Heart right ventricle (tissue), 16 donors: ENCODE data around the gene ROCK1. TPM values are rescaled to one million over a fixed set of nuclear protein-coding genes. Genes with fewer than 3 reads are reported as not detected.

Experiments used
- ATAC-seq, 8 donors: fragments of 200-7000 bp; cut with Tn5 transposase; one replicate each; pipeline ENCODE4 v1.9.1; 2020; ENCODE audit warnings: mild to moderate bottlenecking in 8 of 8, moderate library complexity in 8 of 8, moderate number of reproducible peaks in 1 of 8
- DNase-seq, 2 donors: peaks; one replicate each; pipeline ENCODE4 v3.0.0-alpha.2; 2020
- H3K27ac ChIP-seq, 10 donors: fragments of 200-600 bp; sonication (generic) in 2 of 10; one replicate each; pipeline versions ENCODE4 v1.5.0 to v1.8.0; 2020 to 2022; ENCODE audit warnings: mild to moderate bottlenecking in 3 of 10
- H3K27me3 ChIP-seq, 7 donors: fragments of 200-600 bp; one replicate each; pipeline ENCODE4 v1.8.0; 2021 to 2022; ENCODE audit warnings: mild to moderate bottlenecking in 2 of 7
- H3K36me3 ChIP-seq, 9 donors: fragments of 200-600 bp; sonication (generic) in 1 of 9; one replicate each; pipeline versions ENCODE4 v1.5.0 to v1.8.0; 2020 to 2022; ENCODE audit warnings: mild to moderate bottlenecking in 2 of 9
- H3K4me1 ChIP-seq, 9 donors: fragments of 200-600 bp; sonication (generic) in 1 of 9; one replicate each; pipeline versions ENCODE4 v1.5.0 to v1.8.0; 2020 to 2022; ENCODE audit warnings: mild to moderate bottlenecking in 4 of 9
- H3K4me3 ChIP-seq, 10 donors: fragments of 200-600 bp; sonication (generic) in 2 of 10; one replicate each; pipeline versions ENCODE4 v1.5.0 to v1.8.0; 2020 to 2022; ENCODE audit warnings: mild to moderate bottlenecking in 7 of 10, moderate library complexity in 2 of 10
- H3K9me3 ChIP-seq, 11 donors: fragments of 200-600 bp in 10 of 11; sonication (generic) in 2 of 11; one replicate each; pipeline versions ENCODE4 v1.5.0 to v1.8.0; 2013 to 2022; ENCODE audit warnings: mild to moderate bottlenecking in 2 of 11, control low read depth in 1 of 11, moderate library complexity in 1 of 11
- CTCF ChIP-seq, 9 donors: fragments of 200-600 bp; sonication (generic) in 2 of 9; IDR thresholded peaks; one replicate each; pipeline versions ENCODE4 v1.5.0 to v1.8.0; 2021 to 2022; ENCODE audit warnings: antibody characterized with exemption in 9 of 9, mild to moderate bottlenecking in 5 of 9, moderate library complexity in 1 of 9
- WGBS, 2 donors: extraction: QIAGEN DNeasy Blood & Tissue Kit; methylation state at CpG; one replicate each; pipeline ENCODE4 v1.1.7; 2013; ENCODE audit warnings: inconsistent platforms in 1 of 2; 5-methylcytosine and 5-hydroxymethylcytosine counted together
- intact Hi-C, 10 donors: fragments of 100-400 bp; cut with DNase I; formaldehyde crosslinking; loops; one replicate each; pipeline versions ENCODE4 v1.11.1 to v1.14.2; 2022
- polyA plus RNA-seq, 2 donors: library from polyadenylated mRNA; stranded (reverse); fragments of 200-250 nt; gene quantifications; one replicate each; pipeline ENCODE4 v1.2.3, GENCODE V29; 2013
- total RNA-seq, 10 donors: library from RNA; stranded (reverse); fragmentation: NEBNext Ultra II Directional in 3 of 10; extraction: Animal tissue kit (Norgen Biotek cat#: 25700) in 3 of 10; gene quantifications; one replicate each; pipeline versions ENCODE4 v1.2.1 to v1.2.4, GENCODE V29; 2021 to 2023
- donor health status: Arrhythmogenic right ventricular cardiomyopathy.
- donor health status: ischemic (EF 13 %, LVEDD 7.1; RV severe dilation, severe dysfunction).
- donor health status: healthy with polysubstance abuse.
- donor health status: DM: no; HTN: yes; CAD: no.
- donor health status: DM: no; HTN: no; CAD: no.
- donor health status: ischemic (EF 25% LVEDD 6.9; RV normal size, moderate dysfunction).
- donor health status: ischemic (EF 25% LVEDD 5.7; RV mildly dilated, moderate dysfunction).
- donor health status: healthy.
- donor health status: DM: yes; HTN: yes; CAD: no.
- donor health status: Ischemic cardiomyopathy.
- donor health status: ischemic (EF 35%, LVEDD 5.7; RV mildly dilated, moderate dysfunction).
- donor health status: nonischemic (EF 11% LVEDD 7.7; RV severe dilation, severe dysfunction).
- donor health status: DM: yes; HTN: yes; CAD: no.
- donor health status: PGD.
- donor health status: ischemic (EF 29% LVEDD 5.4; RV normal size, mild dysfunction).
- donor health status: nonischemic (EF 23%, LVEDD 6.1; RV moderate dilation, normal function).

The ROCK1 gene
- total and polyA plus RNA-seq, 12 donors, result 12.5 to 44.1 (median 35.1) TPM

DNA sequence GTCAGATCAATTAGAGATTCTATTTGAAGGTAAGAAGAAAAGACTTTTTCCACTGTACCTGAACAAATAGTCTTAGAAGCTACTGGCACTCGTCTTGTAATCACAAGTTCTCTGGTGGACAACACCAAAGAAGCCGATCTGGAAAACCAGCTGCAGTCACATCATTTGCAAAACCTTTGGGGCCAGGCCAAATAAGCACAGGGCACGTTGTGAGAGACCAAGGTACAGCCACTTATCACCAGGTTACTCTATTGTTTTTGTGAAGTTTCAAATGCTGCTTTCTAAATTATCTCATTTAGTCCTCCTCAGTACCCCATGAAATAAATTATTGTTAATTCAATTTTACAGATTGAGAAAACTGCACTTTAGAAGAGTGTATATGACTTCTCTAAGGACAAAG is 18.5 kb downstream of the ROCK1 start:
- intact Hi-C loops, result no loop called here
- H3K27ac ChIP-seq, result no peak overlapping the region
- no peak overlapping the region for H3K4me3 ChIP-seq
- DNase-seq (no peak), ATAC-seq (no peak)
- TF ChIP-seq CTCF (IDR thresholded peaks at IDR 0.05), result no peak
- peaks cover 0 to 30% (median 10%) of the 10 kb centered on the region in 9 donors for H3K4me1 ChIP-seq
- no peaks in the 10 kb centered on the region for H3K27me3 ChIP-seq
- WGBS, 2 donors, result 76 to 82% methylated on average over 3 of the region's 3 CpGs
- H3K9me3 ChIP-seq, result no peaks in the 10 kb centered on the region
- no peaks in the 10 kb centered on the region for H3K36me3 ChIP-seq

DNA sequence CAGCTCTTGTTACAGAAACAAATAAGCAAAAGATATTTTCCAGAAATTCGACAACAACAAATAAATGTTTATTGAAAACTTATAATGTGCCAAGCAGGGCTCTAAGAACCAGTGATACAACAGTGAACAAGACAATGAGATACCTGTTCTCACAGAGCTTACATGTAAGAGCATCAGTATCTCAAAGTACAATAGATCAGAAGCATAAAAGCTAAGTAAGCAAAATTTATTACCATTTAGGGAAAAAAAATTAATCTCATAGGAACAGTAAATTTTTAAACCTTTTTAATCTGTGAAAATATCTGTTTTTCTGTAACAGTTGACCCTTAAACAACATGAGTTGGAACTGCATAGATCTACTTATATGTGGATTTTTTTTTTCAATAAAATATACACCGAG is 20.9 kb downstream of the ROCK1 start:
- intact Hi-C loops, result no loop called here
- Histone ChIP-seq H3K9me3 (peaks cover 0 to 11% (median 0%) of the 10 kb centered on the region in 11 donors), H3K4me1 (peaks cover 0 to 18% (median 2%) of the 10 kb centered on the region in 9 donors), H3K27me3 (no peaks in the 10 kb centered on the region), H3K36me3 (no peaks in the 10 kb centered on the region), H3K27ac (no peak overlapping the region), H3K4me3 (no peak overlapping the region)
- DNase-seq (no peak), ATAC-seq (no peak)
- 96 to 99% methylated on average over 2 of the region's 2 CpGs for WGBS, 2 donors
- TF ChIP-seq CTCF (IDR thresholded peaks at IDR 0.05), result no peak

DNA sequence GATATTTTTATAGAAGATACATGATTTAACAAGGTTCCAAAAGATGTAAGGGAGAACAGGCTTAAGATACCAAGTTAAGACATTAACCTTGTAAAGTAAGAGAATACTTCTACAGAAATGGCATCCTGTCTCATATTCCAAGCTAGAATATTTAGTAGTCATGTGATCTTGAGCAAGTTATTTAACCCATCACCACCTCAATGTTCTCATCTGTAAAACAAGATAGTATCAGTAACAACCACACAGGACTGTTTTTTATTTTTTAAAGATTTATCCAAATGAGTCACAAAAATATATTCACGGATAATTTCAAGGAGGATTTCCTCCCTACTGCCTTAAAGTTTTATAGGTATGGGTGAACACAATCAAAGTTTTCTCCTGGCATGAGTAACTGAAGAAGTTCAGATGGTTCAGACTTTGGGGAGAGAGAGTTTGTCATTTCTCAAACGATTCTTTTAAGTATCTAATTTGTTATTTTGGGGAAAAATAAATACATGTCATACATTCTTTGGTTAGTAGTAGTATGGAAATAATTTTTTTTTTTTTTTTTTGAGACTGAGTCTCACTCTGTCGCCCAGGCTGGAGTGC is 25.9 kb downstream of the ROCK1 start:
- Histone ChIP-seq H3K4me3 (no peak overlapping the region), H3K9me3 (peaks cover 0 to 40% (median 9%) of the 10 kb centered on the region in 11 donors), H3K36me3 (no peaks in the 10 kb centered on the region), H3K27ac (no peak overlapping the region), H3K4me1 (peaks cover 0 to 15% (median 0%) of the 10 kb centered on the region in 9 donors), H3K27me3 (no peaks in the 10 kb centered on the region)
- intact Hi-C loops, result loop anchor here in 1 of 10 donors (5.0 kb wide), 1 partner anchor 33 kb away; no protein-coding TSS in a partner anchor
- DNase-seq, result no peak
- TF ChIP-seq CTCF (IDR thresholded peaks at IDR 0.05), result no peak
- 86 to 89% methylated on average over 3 of the region's 3 CpGs for WGBS, 2 donors
- ATAC-seq, result no peak

- no peaks in the 10 kb centered on the region for H3K27me3 ChIP-seq
- TF ChIP-seq CTCF (IDR thresholded peaks at IDR 0.05), result no peak
- H3K27ac ChIP-seq, result no peak overlapping the region
- peaks cover 0 to 16% (median 0%) of the 10 kb centered on the region in 9 donors for H3K4me1 ChIP-seq
- WGBS, 2 donors, result 93 to 97% methylated on average over 3 of the region's 3 CpGs
- intact Hi-C loops, result loop anchor here in 1 of 10 donors (5.0 kb wide), 1 partner anchor 32 kb away; no protein-coding TSS in a partner anchor
- ATAC-seq, result no peak
- H3K36me3 ChIP-seq, result no peaks in the 10 kb centered on the region
- H3K9me3 ChIP-seq, result peaks cover 0 to 48% (median 10%) of the 10 kb centered on the region in 11 donors
- H3K4me3 ChIP-seq, result no peak overlapping the region
- DNase-seq, result no peak
Observed at GRCh38 chr18:21084511-21085078, 27.0 kb downstream of the ROCK1 start.
